Neuron (in vitro differentiated cells): ENCODE data around the gene BIRC7.

Experiments used
- H2AFZ ChIP-seq: one replicate; pipeline ENCODE4 v1.6.1; 2013; ENCODE audit warnings: low read depth, mild to moderate bottlenecking, inconsistent platforms, low read length, moderate library complexity
- H3K27me3 ChIP-seq: one replicate; pipeline ENCODE4 v1.6.1; 2013; ENCODE audit warnings: low read length; ENCODE audit not compliant: insufficient read depth
- H3K36me3 ChIP-seq: one replicate; pipeline ENCODE4 v1.6.1; 2013; ENCODE audit warnings: low read length; ENCODE audit not compliant: insufficient read depth
- H3K4me1 ChIP-seq: one replicate; pipeline ENCODE4 v1.6.1; 2013; ENCODE audit warnings: low read length; ENCODE audit not compliant: insufficient read depth
- H3K4me3 ChIP-seq: 2 replicates; pipeline ENCODE4 v1.5.1; 2013; ENCODE audit warnings: mild to moderate bottlenecking, low read length, moderate library complexity
- H3K9me3 ChIP-seq: one replicate; pipeline ENCODE4 v1.6.1; 2013; ENCODE audit warnings: low read length

BIRC7 gene

GRCh38 chr20:63236116-63236837 is 572 bp downstream of the BIRC7 start:
- Histone ChIP-seq H3K27me3 (no peaks in the 10 kb centered on the region), H3K4me3 (no peak overlapping the region), H2AFZ (no peak overlapping the region), H3K4me1 (peaks cover 29% of the 10 kb centered on the region), H3K9me3 (no peaks in the 10 kb centered on the region), H3K36me3 (no peaks in the 10 kb centered on the region)

- Histone ChIP-seq H3K36me3 (no peaks in the 10 kb centered on the region), H3K9me3 (no peaks in the 10 kb centered on the region), H3K4me3 (no peak overlapping the region), H3K27me3 (no peaks in the 10 kb centered on the region), H2AFZ (no peak overlapping the region), H3K4me1 (peaks cover 28% of the 10 kb centered on the region)
Measured at GRCh38 chr20:63238031-63238430, 2.3 kb downstream of the BIRC7 start.

- Histone ChIP-seq H3K4me1 (peaks cover 26% of the 10 kb centered on the region), H3K27me3 (no peaks in the 10 kb centered on the region), H2AFZ (no peak overlapping the region), H3K36me3 (no peaks in the 10 kb centered on the region), H3K4me3 (no peak overlapping the region), H3K9me3 (no peaks in the 10 kb centered on the region)
Measured at GRCh38 chr20:63238514-63239125, 2.9 kb downstream of the BIRC7 start.

- Histone ChIP-seq H3K4me3 (no peak overlapping the region), H3K4me1 (peaks cover 26% of the 10 kb centered on the region), H3K36me3 (no peaks in the 10 kb centered on the region), H3K27me3 (no peaks in the 10 kb centered on the region), H3K9me3 (no peaks in the 10 kb centered on the region), H2AFZ (no peak overlapping the region)
Measured at GRCh38 chr20:63239431-63239830, 3.7 kb downstream of the BIRC7 start.

- Histone ChIP-seq H2AFZ (no peak overlapping the region), H3K27me3 (no peaks in the 10 kb centered on the region), H3K4me3 (no peak overlapping the region)
Measured at GRCh38 chr20:63240004-63240403, 4.3 kb downstream of the BIRC7 start.

GRCh38 chr20:63241272-63241671 is 5.6 kb downstream of the BIRC7 start:
- Histone ChIP-seq H3K4me1 (peaks cover 9% of the 10 kb centered on the region), H3K9me3 (no peaks in the 10 kb centered on the region), H2AFZ (no peak overlapping the region), H3K27me3 (no peaks in the 10 kb centered on the region), H3K4me3 (no peak overlapping the region), H3K36me3 (peaks cover 2% of the 10 kb centered on the region)

More at GRCh38 chr20:63240004-63240403, 4.3 kb downstream of the BIRC7 start:
- peaks cover 21% of the 10 kb centered on the region for H3K4me1 ChIP-seq
- H3K36me3 ChIP-seq: no peaks in the 10 kb centered on the region
- no peaks in the 10 kb centered on the region for H3K9me3 ChIP-seq

GRCh38 chr20:63242736-63243135 is 7.0 kb downstream of the BIRC7 start:
- Histone ChIP-seq H3K4me3 (no peak overlapping the region), H3K27me3 (no peaks in the 10 kb centered on the region), H3K4me1 (no peaks in the 10 kb centered on the region), H3K9me3 (no peaks in the 10 kb centered on the region), H3K36me3 (peaks cover 13% of the 10 kb centered on the region), H2AFZ (no peak overlapping the region)

GRCh38 chr20:63243604-63244247 is 8.0 kb downstream of the BIRC7 start:
- peaks cover 20% of the 10 kb centered on the region for H3K36me3 ChIP-seq
- no peak overlapping the region for H2AFZ ChIP-seq
- H3K4me1 ChIP-seq: no peaks in the 10 kb centered on the region
- no peaks in the 10 kb centered on the region for H3K27me3 ChIP-seq
- H3K4me3 ChIP-seq: no peak overlapping the region
- H3K9me3 ChIP-seq: no peaks in the 10 kb centered on the region

- Histone ChIP-seq H3K4me1 (no peaks in the 10 kb centered on the region), H3K9me3 (no peaks in the 10 kb centered on the region), H3K4me3 (no peak overlapping the region), H3K27me3 (no peaks in the 10 kb centered on the region), H2AFZ (no peak overlapping the region), H3K36me3 (peaks cover 22% of the 10 kb centered on the region)
Measured at GRCh38 chr20:63244468-63244867, 8.8 kb downstream of the BIRC7 start.

GRCh38 chr20:63246490-63247288 is 11.0 kb downstream of the BIRC7 start:
- Histone ChIP-seq H3K9me3 (no peaks in the 10 kb centered on the region), H3K4me3 (no peak overlapping the region), H3K27me3 (no peaks in the 10 kb centered on the region), H3K36me3 (peaks cover 23% of the 10 kb centered on the region), H3K4me1 (peaks cover 8% of the 10 kb centered on the region), H2AFZ (no peak overlapping the region)

- Histone ChIP-seq H3K9me3 (no peaks in the 10 kb centered on the region), H3K27me3 (no peaks in the 10 kb centered on the region), H3K4me3 (no peak overlapping the region), H2AFZ (no peak overlapping the region), H3K4me1 (peaks cover 19% of the 10 kb centered on the region), H3K36me3 (peaks cover 23% of the 10 kb centered on the region)
Measured at GRCh38 chr20:63247671-63248228, 12.0 kb downstream of the BIRC7 start.

GRCh38 chr20:63248835-63249591 is 13.3 kb downstream of the BIRC7 start:
- Histone ChIP-seq H3K27me3 (no peaks in the 10 kb centered on the region), H3K4me1 (peaks cover 24% of the 10 kb centered on the region)

More at GRCh38 chr20:63248835-63249591, 13.3 kb downstream of the BIRC7 start:
- H3K4me3 ChIP-seq: no peak overlapping the region
- peaks cover 23% of the 10 kb centered on the region for H3K36me3 ChIP-seq
- H3K9me3 ChIP-seq: no peaks in the 10 kb centered on the region
- H2AFZ ChIP-seq: no peak overlapping the region
